HTERT RPE-1 (cell line): ENCODE measurements around the gene ATG9B.

Experiments used
- in situ Hi-C: fragments of 300-500 bp; cut with MboI; formaldehyde crosslinking; loops from 4 replicates; pipeline ENCODE4 v1.14.3; 2020; ENCODE audit warnings: low sequenced_read_pairs

ATG9B gene

DNA sequence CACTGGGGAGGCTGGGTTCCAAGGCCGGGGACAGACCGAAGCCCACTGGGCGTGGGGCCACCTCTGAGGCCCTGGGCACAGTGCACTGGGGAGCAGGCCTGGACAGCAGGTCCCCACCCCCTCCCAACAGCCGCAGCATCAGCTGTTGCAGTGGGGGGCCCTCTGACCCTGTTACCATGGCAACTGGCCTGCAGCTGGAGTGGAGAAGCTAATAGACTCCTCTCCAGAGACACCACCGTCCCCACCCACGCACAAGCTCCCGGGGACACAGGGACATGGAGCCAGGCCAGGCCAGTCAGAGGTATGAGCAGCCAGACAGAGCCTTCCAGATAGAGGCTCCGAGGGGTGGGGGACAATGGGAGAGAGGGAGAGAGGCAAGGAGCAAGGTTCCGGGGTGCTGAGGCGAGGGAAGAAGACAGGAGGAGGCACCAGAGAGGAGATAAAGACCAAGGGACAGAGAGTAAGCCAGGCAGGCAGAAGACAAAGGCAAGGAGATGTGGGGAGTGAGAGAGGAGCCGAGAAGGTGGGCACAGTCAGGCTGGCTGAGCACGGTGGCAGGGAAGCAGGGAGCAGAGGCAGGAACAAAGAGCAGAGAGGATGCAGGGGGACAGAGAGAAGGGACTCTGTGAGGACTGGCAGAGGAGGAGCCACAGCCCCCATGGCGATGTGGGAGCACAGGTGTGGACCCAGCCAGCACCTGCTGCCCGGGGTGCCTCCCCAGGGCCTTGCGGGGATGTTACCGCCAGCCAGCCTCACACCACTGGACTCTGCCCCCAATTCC lies 52.9 kb downstream of the ATG9B start:
- in situ Hi-C loops: no loop called here

GRCh38 chr7:150970424-150970823 lies 53.9 kb downstream of the ATG9B start:
- in situ Hi-C loops: no loop called here

DNA sequence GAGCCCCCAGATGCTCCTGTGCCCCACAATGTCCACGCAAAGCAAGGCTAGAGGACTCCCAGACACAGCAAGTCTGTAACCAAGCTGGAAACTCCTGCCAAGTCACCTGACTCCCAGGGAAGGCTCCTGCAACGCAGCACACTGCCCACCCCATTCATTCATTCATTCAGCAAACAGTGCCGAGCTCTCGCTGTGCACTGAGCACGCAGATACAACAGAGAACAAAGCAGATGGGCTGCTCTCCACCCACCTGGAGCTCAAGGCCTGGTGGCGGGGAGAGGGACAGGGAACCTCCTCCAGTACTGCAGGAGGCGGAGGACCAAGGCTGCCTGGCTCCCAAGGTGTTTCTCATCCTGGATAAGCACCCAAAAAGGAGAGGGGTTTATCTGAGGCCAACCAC lies 54.8 kb downstream of the ATG9B start:
- in situ Hi-C loops: no loop called here

- in situ Hi-C loops: no loop called here
These were observed 55.4 kb downstream of the ATG9B start for GRCh38 chr7:150968734-150969372.

DNA sequence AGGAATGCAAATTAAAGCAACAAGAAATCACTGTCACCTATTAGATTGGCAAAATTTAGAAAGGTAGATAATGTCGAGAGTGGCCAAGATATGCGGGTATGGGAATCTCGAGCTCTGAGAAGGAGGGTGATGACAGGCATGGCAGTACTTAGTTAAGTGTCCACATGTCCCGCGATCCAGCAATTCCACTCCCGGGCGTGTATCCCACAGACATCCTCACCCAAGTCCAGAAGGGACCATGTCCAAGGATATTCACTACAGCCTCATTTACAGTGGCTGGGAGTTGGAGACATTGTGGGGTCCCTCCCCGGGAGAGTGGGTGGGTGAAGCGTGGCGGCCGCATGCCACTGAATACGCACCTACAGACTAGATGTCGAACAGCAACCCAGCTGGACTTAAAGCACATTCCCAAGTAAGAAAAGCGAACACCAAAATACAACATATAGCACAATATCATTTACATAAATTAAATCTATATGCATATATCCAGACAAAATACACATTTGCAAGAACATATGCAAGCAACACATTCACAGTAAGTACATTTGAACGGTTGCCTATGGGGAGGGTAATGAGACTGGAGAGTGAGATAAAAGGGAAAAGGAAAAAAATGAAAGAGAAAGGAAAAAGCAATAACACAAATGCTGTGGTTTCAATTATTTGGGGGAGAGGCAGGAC lies 56.1 kb downstream of the ATG9B start:
- in situ Hi-C loops: no loop called here

DNA sequence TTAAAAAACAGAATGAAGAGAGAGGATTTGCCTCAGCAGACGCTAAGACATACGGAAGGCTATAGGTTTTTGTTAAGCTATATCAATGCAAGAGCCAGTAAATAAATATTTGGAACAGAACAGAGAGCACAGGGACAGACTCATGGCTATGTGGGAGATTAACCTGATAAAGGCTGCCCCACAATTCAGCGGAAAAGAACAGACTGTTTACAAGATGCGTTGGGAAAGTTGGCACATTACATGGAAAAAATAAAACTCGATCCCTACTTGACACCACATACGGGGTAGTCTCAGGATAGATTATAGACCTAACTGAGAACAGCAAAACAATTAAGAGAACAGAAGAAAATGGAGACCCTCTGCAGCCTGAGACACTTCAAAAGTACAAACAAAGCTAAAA lies 56.9 kb downstream of the ATG9B start:
- in situ Hi-C loops: no loop called here

DNA sequence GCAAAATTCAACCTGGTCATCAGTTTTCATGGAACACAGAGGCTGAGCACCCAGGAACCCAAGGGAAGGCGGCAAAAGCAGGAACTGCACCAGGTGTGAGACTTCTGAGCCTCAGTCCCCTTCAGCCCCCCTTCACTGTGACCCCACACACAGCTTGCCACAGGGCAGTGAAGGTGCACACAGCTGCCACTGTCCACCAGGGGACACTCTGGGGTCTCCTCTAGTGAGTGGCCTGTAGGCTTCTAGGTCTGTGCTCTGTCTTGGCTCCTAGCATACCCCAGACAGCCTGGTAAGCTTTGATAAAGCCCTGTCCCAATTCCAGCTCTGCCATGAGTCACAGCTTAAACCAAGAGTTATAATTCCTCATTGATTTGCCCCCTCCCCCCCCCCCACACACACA lies 58.3 kb downstream of the ATG9B start:
- in situ Hi-C loops: no loop called here

DNA sequence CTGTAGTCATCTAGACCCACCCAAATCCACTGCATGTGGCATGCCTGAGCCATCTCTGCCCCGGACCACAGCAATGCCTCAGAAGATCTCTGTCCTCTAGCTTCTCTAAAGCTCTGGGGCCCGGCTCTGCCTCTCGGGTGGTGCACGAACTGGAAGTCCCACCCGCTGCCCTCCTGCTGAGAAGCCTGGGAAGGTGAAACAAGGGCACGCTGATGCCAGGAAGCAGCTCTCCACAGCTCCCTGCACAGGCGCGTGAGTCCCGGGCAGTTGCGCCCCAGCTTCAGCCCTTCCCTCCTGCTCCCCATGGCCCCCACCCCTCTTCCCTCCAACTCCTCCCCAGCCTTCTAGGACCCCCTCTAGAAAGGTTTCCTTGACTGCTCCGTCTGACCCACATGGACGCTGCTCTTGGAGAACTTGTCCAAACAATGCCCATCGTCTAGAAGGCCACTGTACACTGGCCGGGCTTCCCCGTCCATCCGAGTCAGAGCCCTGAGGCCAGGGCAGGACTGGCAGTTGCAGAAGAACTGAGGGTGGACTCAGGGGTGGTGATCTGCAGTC lies 58.9 kb downstream of the ATG9B start:
- in situ Hi-C loops: no loop called here
